KG1 (cell line): Measurements from ENCODE around the gene LRRC7.
"Not testable (repeated sequence)": the region's sequence is repeated elsewhere in the genome, so short reads cannot be mapped to it uniquely, and the experiment has no call there.

Experiments used
- DNase-seq: peaks from one replicate; lab custom pipeline; 2025; lab: John Stamatoyannopoulos, UW

Gene LRRC7

GRCh38 chr1:69888016-69888415 is 320.3 kb downstream of the LRRC7 start:
- not testable (repeated sequence) for DNase-seq

GRCh38 chr1:69888657-69889056 is 320.9 kb downstream of the LRRC7 start:
- DNase-seq, result no peak

GRCh38 chr1:69898403-69898947 is 330.8 kb downstream of the LRRC7 start:
- no peak for DNase-seq

- DNase-seq, result no peak
Observed at GRCh38 chr1:69911301-69911801, 343.6 kb downstream of the LRRC7 start.

- DNase-seq, result no peak
Observed at GRCh38 chr1:69913977-69914376, 346.3 kb downstream of the LRRC7 start.

- no peak for DNase-seq
Observed at GRCh38 chr1:69914976-69915765, 347.4 kb downstream of the LRRC7 start.

- no peak for DNase-seq
Observed at GRCh38 chr1:69919129-69919921, 351.6 kb downstream of the LRRC7 start.

GRCh38 chr1:69919922-69920273 is 352.2 kb downstream of the LRRC7 start:
- DNase-seq, result no peak

- no peak for DNase-seq
Observed at GRCh38 chr1:69920426-69920825, 352.7 kb downstream of the LRRC7 start.

- no peak for DNase-seq
Observed at GRCh38 chr1:69921486-69921885, 353.8 kb downstream of the LRRC7 start.

- not testable (repeated sequence) for DNase-seq
Observed at GRCh38 chr1:69928234-69928633, 360.5 kb downstream of the LRRC7 start.

- DNase-seq, result no peak
Observed at GRCh38 chr1:69929308-69930057, 361.8 kb downstream of the LRRC7 start.

GRCh38 chr1:69930396-69930795 is 362.7 kb downstream of the LRRC7 start:
- DNase-seq, result no peak

GRCh38 chr1:69932760-69933159 is 365.0 kb downstream of the LRRC7 start:
- DNase-seq, result no peak

- no peak for DNase-seq
Observed at GRCh38 chr1:69940231-69940630, 372.5 kb downstream of the LRRC7 start.

GRCh38 chr1:69940816-69941215 is 373.1 kb downstream of the LRRC7 start:
- no peak for DNase-seq

- DNase-seq, result no peak
Observed at GRCh38 chr1:69943030-69943429, 375.3 kb downstream of the LRRC7 start.

- DNase-seq, result no peak
Observed at GRCh38 chr1:69946935-69947334, 379.2 kb downstream of the LRRC7 start.

- no peak for DNase-seq
Observed at GRCh38 chr1:69947837-69948236, 380.1 kb downstream of the LRRC7 start.

GRCh38 chr1:69952676-69953075 is 385.0 kb downstream of the LRRC7 start:
- no peak for DNase-seq

- DNase-seq, result not testable (repeated sequence)
Observed at GRCh38 chr1:69962452-69962851, 394.7 kb downstream of the LRRC7 start.

GRCh38 chr1:69967245-69967766 is 399.6 kb downstream of the LRRC7 start:
- DNase-seq, result no peak
